NCI-H2107 treated with DMSO at 0.1 percent for 48 hours (cell line): Measurements from ENCODE around the gene DOK7.
A peak's percentile ranks its signal among the peaks of the same experiment; 100 is the strongest.

ENCODE experiments used
- DNase-seq: peaks from one replicate; lab custom pipeline; 2025; ENCODE audit not compliant: unreplicated experiment; lab: John Stamatoyannopoulos, UW

The DOK7 gene

GRCh38 chr4:3462790-3463415 is at the start of gene DOK7:
DOK7 (plus strand) TSS chr4:3463306; CDS start chr4:3463376, 70 bp downstream.
- DNase-seq, result no peak

- DNase-seq, result no peak
Measured at GRCh38 chr4:3413675-3414420, 49.3 kb upstream of the DOK7 start.

- no peak for DNase-seq
Measured at GRCh38 chr4:3414421-3415279, 48.5 kb upstream of the DOK7 start.

GRCh38 chr4:3415471-3416141 is 47.5 kb upstream of the DOK7 start:
- peak; percentile 17 for DNase-seq

GRCh38 chr4:3416270-3416669 is 46.8 kb upstream of the DOK7 start:
- no peak for DNase-seq

GRCh38 chr4:3416821-3417221 is 46.3 kb upstream of the DOK7 start:
- no peak for DNase-seq

GRCh38 chr4:3417448-3417847 is 45.7 kb upstream of the DOK7 start:
- DNase-seq, result no peak

- DNase-seq, result no peak
Measured at GRCh38 chr4:3418029-3418762, 44.9 kb upstream of the DOK7 start.

GRCh38 chr4:3419836-3420605 is 43.1 kb upstream of the DOK7 start:
- no peak for DNase-seq

GRCh38 chr4:3420606-3420955 is 42.5 kb upstream of the DOK7 start:
- no peak for DNase-seq

GRCh38 chr4:3420956-3421355 is 42.1 kb upstream of the DOK7 start:
- no peak for DNase-seq

- no peak for DNase-seq
Measured at GRCh38 chr4:3421470-3421869, 41.6 kb upstream of the DOK7 start.

GRCh38 chr4:3422241-3422801 is 40.8 kb upstream of the DOK7 start:
- no peak for DNase-seq

GRCh38 chr4:3422808-3423297 is 40.3 kb upstream of the DOK7 start:
- no peak for DNase-seq

- no peak for DNase-seq
Measured at GRCh38 chr4:3423406-3423805, 39.7 kb upstream of the DOK7 start.

GRCh38 chr4:3423952-3424351 is 39.2 kb upstream of the DOK7 start:
- peak; percentile 49 for DNase-seq

- DNase-seq, result no peak
Measured at GRCh38 chr4:3424522-3425095, 38.5 kb upstream of the DOK7 start.

- no peak for DNase-seq
Measured at GRCh38 chr4:3426465-3427133, 36.5 kb upstream of the DOK7 start.

GRCh38 chr4:3427134-3427476 is 36.0 kb upstream of the DOK7 start:
- no peak for DNase-seq
